GM10266 (cell line): ENCODE results near the gene SLC6A13.

Source experiments
- DNase-seq: peaks from one replicate; pipeline ENCODE4 v3.0.0; 2012; ENCODE audit errors: extremely low spot score
- TF ChIP-seq, protein P1 (sequence below): IDR thresholded peaks from 2 replicates; pipeline ENCODE4 v1.5.1; 2012; ENCODE audit warnings: mild to moderate bottlenecking, low read depth; ENCODE audit not compliant: control insufficient read depth, insufficient read depth; ENCODE audit errors: missing control alignments

Gene SLC6A13

DNA sequence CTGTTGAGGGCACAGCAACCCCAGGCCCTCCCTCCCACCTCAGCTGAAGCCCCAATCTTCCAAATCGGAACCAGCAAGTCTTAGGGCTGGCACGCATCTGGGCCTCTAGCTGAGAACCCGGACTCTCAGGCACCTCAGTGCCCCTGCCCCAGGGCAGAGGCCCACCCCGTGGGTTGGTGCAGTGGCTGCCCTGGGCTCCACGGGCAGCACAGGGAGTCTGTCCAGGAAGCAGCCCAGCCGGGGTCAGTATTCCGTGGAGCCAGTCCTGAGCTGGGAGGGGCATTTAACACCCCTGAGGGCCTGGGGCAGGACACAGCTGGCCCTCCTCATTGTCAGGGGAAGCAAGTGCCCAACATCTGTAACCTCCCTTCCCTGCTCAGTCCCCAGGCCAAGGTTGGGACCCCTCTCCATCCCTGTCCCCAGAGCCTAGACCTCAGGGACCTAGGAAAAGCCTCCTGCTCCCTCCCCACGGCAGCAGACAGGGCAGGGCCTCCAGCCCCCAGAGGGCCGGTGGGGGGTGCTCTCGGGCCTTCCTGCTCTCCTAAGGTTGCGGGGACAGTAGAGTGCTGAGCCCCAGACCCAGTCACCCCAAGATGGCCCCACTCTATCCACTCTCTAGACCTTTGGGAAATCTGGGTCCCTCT is 85.2 kb downstream of the SLC6A13 start:
- DNase-seq: no peak
- TF ChIP-seq, protein P1, sequence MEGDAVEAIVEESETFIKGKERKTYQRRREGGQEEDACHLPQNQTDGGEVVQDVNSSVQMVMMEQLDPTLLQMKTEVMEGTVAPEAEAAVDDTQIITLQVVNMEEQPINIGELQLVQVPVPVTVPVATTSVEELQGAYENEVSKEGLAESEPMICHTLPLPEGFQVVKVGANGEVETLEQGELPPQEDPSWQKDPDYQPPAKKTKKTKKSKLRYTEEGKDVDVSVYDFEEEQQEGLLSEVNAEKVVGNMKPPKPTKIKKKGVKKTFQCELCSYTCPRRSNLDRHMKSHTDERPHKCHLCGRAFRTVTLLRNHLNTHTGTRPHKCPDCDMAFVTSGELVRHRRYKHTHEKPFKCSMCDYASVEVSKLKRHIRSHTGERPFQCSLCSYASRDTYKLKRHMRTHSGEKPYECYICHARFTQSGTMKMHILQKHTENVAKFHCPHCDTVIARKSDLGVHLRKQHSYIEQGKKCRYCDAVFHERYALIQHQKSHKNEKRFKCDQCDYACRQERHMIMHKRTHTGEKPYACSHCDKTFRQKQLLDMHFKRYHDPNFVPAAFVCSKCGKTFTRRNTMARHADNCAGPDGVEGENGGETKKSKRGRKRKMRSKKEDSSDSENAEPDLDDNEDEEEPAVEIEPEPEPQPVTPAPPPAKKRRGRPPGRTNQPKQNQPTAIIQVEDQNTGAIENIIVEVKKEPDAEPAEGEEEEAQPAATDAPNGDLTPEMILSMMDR: no peak

DNA sequence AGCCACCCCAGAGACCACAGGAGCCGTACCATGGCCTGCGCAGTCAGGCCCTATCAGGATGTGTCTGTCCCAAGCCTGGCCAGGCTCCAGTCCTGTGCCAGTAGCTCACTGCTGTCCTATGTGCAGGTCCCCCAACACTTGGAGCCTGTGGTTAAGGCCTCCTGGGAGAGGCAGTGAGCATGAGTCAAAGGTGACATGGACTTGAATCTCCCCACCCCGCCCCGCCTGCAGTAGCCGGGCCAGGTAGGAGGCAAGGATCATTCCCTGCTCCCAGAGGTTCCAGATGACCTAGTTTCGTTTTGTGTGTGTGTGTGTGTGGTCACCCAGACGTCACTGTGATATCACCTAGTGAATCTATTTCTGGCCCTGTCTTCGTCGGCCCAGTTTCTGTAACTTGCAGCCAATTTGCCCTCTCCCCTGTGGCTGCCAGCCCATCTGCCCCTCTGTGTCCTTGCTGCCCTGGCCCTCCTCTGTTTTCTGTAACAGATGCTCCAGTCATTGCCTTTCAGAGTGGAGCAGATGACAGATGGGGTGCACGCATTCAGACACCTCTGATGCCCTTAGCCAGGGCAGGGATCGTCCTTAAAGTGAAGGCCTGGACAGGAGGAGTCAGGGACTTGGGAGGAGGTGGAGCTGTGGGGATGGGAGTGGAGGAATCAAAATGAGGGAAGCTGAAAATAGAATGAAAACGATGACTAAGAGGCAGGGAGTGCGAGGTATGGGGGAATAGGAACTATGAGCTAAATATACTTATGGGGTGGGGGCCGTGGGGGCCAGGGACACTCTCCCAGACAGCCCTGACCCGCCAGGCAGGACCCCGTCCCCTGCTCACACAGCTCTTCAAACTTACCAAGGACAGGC is 86.1 kb downstream of the SLC6A13 start:
- TF ChIP-seq, protein P1: no peak
- DNase-seq: no peak

DNA sequence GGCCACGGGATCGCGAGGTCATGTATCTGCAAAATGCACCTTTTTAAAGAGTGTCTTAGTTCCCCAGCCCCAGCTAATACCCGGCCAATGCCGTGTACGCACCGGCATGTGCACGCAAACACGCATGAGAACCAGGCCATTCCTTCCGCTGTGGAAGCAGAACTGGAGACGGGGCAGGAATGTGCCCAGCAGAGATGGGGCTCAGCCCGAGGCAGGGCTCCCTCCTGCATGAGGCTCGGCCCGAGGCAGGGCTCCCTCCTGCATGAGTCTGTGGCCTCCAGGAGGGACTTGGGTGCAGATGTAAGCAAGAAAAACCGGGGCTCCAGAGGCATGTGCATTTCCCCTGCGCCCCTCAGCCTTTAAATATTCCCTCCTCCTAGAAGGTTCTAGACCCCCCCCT is 86.9 kb downstream of the SLC6A13 start:
- TF ChIP-seq, protein P1: no peak
- no peak for DNase-seq

DNA sequence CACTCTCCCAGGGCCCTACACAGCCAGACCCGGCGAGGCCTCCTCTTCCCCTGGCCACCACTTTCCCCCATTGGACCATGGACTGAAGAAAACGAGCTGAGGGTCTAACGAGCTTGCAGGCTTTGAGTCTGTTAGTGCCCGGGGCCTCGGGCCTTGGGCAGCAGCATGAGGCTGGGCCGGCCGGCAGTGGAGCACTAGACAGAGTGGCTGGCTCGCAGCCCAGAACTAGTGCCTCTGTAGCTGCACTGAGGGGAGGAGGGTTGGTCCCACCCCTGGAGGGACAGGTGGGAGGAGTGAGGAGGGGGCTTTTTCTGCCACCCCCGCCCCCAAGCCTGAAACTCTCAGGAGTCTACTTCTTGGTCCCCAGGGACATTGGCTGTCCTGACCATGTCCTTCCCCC is 87.4 kb downstream of the SLC6A13 start:
- TF ChIP-seq, protein P1: no peak
- no peak for DNase-seq

DNA sequence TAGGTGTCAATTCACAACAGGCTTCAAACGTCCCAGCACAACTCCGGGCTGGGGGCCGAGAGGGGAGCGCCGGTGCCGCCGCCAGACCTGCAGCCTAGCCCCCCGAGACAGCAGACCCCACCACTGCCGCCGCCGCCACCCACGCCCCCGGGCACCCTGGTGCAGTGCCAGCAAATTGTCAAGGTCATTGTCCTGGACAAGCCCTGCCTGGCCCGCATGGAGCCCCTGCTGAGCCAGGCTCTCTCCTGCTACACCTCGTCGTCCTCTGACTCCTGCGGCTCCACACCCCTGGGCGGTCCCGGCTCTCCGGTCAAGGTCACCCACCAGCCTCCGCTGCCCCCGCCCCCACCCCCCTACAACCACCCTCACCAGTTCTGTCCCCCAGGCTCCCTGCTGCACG is 88.0 kb downstream of the SLC6A13 start:
- TF ChIP-seq, protein P1: no peak
- DNase-seq: no peak

DNA sequence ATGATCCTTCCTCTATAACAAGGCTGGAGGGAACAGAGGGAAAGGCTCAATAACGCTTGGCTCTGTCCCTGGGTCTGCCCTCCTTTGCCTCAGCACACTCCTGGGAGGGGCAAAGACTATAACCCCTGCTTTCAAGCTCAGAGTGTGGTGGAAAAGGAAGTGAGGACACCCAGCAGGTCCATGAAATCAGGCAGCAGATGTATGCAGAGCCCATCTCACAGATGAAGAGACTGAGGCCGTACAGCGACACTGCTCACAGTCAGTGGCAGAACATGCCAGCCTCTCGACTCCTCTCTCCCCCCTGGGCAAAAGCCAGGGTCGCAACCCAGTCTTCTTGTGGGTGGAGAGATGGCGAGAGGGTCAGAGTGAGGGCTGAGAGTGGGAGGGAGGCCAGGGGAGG is 88.5 kb downstream of the SLC6A13 start:
- no peak for DNase-seq
- TF ChIP-seq, protein P1: no peak

DNA sequence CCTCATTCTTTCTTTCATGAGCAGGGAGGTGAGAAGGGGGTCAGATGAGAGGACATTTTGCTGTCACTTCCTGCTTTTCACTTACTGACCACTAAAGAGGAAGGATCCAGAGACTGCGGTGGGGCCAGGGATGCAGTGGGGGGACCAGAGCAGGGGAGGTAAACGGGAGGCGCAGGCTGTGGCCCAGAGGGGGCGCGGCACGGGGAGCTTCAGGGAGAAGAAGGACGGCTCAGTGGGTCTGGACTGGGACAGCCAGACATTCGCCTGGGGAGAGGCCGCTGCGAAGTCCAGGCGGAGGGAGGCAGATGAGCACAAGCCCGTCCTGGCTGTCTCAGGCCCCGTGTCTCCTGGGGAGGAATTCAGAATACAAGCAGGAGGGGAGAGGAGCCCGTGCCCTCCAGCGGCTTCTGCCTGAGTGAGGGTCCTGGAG is 89.9 kb downstream of the SLC6A13 start:
- TF ChIP-seq, protein P1: no peak
- DNase-seq: no peak
